Measurements from ENCODE around the gene PCDHB8. TPM values are rescaled to one million over a fixed set of nuclear protein-coding genes. Genes with fewer than 3 reads are reported as not detected.
"Not testable (repeated sequence)": the region's sequence is repeated elsewhere in the genome, so short reads cannot be mapped to it uniquely, and the experiment has no call there.

PCDHB8 gene
- total RNA-seq, 1 donor from 2014 or later: 1.7 TPM

GRCh38 chr5:141213656-141214339 is 36.2 kb downstream of the PCDHB8 start, which contains the start of gene PCDHB13:
Gene PCDHB13, plus strand, starts transcription at chr5:141213919. Its CDS starts 205 bp downstream, at chr5:141214124.
- peaks cover 63% of the 10 kb centered on the region for H3K9me3 Mint-ChIP-seq (ENCODE audit: low read depth)

GRCh38 chr5:141214583-141214982 is 37.0 kb downstream of the PCDHB8 start:
- not testable (repeated sequence) for DNase-seq (ENCODE audit: low spot score); H3K4me3 Mint-ChIP-seq (ENCODE audit: unreplicated experiment); H3K27ac Mint-ChIP-seq (ENCODE audit: unreplicated experiment); H3K27me3 Mint-ChIP-seq (ENCODE audit: low read depth); H3K4me1 Mint-ChIP-seq (ENCODE audit: low read depth)
- Mint-ChIP-seq H3K9me3 (ENCODE audit: low read depth) (peaks cover 63% of the 10 kb centered on the region), H3K36me3 (ENCODE audit: low read depth) (peaks cover 22% of the 10 kb centered on the region)

More at GRCh38 chr5:141213656-141214339, 36.2 kb downstream of the PCDHB8 start, which contains the start of gene PCDHB13:
- not testable (repeated sequence) for H3K27me3 Mint-ChIP-seq (ENCODE audit: low read depth); H3K27ac Mint-ChIP-seq (ENCODE audit: unreplicated experiment); H3K4me1 Mint-ChIP-seq (ENCODE audit: low read depth); DNase-seq (ENCODE audit: low spot score)
- peak within 1 kb of the TSS; percentile 36 for H3K4me3 Mint-ChIP-seq (ENCODE audit: unreplicated experiment)
- H3K36me3 Mint-ChIP-seq (ENCODE audit: low read depth): peaks cover 19% of the 10 kb centered on the region
- peak; percentile 31 for TF ChIP-seq CTCF (IDR thresholded peaks at IDR 0.05)

GRCh38 chr5:141215504-141215903 is 37.9 kb downstream of the PCDHB8 start:
- not testable (repeated sequence) for DNase-seq (ENCODE audit: low spot score); H3K27me3 Mint-ChIP-seq (ENCODE audit: low read depth); H3K4me3 Mint-ChIP-seq (ENCODE audit: unreplicated experiment); H3K4me1 Mint-ChIP-seq (ENCODE audit: low read depth); H3K27ac Mint-ChIP-seq (ENCODE audit: unreplicated experiment)
- H3K9me3 Mint-ChIP-seq (ENCODE audit: low read depth): peaks cover 66% of the 10 kb centered on the region
- peaks cover 24% of the 10 kb centered on the region for H3K36me3 Mint-ChIP-seq (ENCODE audit: low read depth)

- not testable (repeated sequence) for H3K4me3 Mint-ChIP-seq (ENCODE audit: unreplicated experiment); H3K4me1 Mint-ChIP-seq (ENCODE audit: low read depth); H3K27me3 Mint-ChIP-seq (ENCODE audit: low read depth); DNase-seq (ENCODE audit: low spot score); H3K27ac Mint-ChIP-seq (ENCODE audit: unreplicated experiment)
- Mint-ChIP-seq H3K36me3 (ENCODE audit: low read depth) (peaks cover 22% of the 10 kb centered on the region), H3K9me3 (ENCODE audit: low read depth) (peaks cover 68% of the 10 kb centered on the region)
Observed at GRCh38 chr5:141216035-141216434, 38.4 kb downstream of the PCDHB8 start.

GRCh38 chr5:141223112-141223783 is 45.7 kb downstream of the PCDHB8 start, which contains the start of gene PCDHB14:
Gene PCDHB14, plus strand, starts transcription at chr5:141223343. Its CDS starts 163 bp downstream, at chr5:141223506.
- no peak for DNase-seq (ENCODE audit: low spot score)
- H3K36me3 Mint-ChIP-seq (ENCODE audit: low read depth): peaks cover 34% of the 10 kb centered on the region
- H3K27me3 Mint-ChIP-seq (ENCODE audit: low read depth): no peaks in the 10 kb centered on the region
- H3K9me3 Mint-ChIP-seq (ENCODE audit: low read depth): peaks cover 71% of the 10 kb centered on the region
- H3K4me3 Mint-ChIP-seq (ENCODE audit: unreplicated experiment): peak within 1 kb of the TSS; percentile 62
- no peak within 1 kb of the TSS for H3K27ac Mint-ChIP-seq (ENCODE audit: unreplicated experiment)
- H3K4me1 Mint-ChIP-seq (ENCODE audit: low read depth): peaks cover 7% of the 10 kb centered on the region
- peak; percentile 72 for TF ChIP-seq CTCF (IDR thresholded peaks at IDR 0.05)

- Mint-ChIP-seq H3K36me3 (ENCODE audit: low read depth) (peaks cover 25% of the 10 kb centered on the region), H3K9me3 (ENCODE audit: low read depth) (peaks cover 61% of the 10 kb centered on the region)
- H3K4me1 Mint-ChIP-seq (ENCODE audit: low read depth); H3K27me3 Mint-ChIP-seq (ENCODE audit: low read depth); DNase-seq (ENCODE audit: low spot score); H3K4me3 Mint-ChIP-seq (ENCODE audit: unreplicated experiment); H3K27ac Mint-ChIP-seq (ENCODE audit: unreplicated experiment): not testable (repeated sequence)
Observed at GRCh38 chr5:141224844-141225243, 47.3 kb downstream of the PCDHB8 start.

- not testable (repeated sequence) for H3K27ac Mint-ChIP-seq (ENCODE audit: unreplicated experiment); H3K27me3 Mint-ChIP-seq (ENCODE audit: low read depth); H3K4me1 Mint-ChIP-seq (ENCODE audit: low read depth); H3K4me3 Mint-ChIP-seq (ENCODE audit: unreplicated experiment); DNase-seq (ENCODE audit: low spot score)
- H3K36me3 Mint-ChIP-seq (ENCODE audit: low read depth): peaks cover 25% of the 10 kb centered on the region
- peaks cover 59% of the 10 kb centered on the region for H3K9me3 Mint-ChIP-seq (ENCODE audit: low read depth)
Observed at GRCh38 chr5:141225421-141225820, 47.8 kb downstream of the PCDHB8 start.

Other genes with a start within 250 kb of the PCDHB8 start
- 4.9 to 7.1 TPM (median 6.7 TPM) in 3 replicates for gene PCDHAC2, start 211.3 kb upstream of the PCDHB8 start, total RNA-seq
- gene PCDHB1, start 126.4 kb upstream of the PCDHB8 start, total RNA-seq: 0.05 TPM in 1 of 3 replicates, not detected in the others
- 60.5 to 90.1 TPM (median 64.5 TPM) in 3 replicates for gene PCDHB2, start 83.2 kb upstream of the PCDHB8 start, total RNA-seq
- gene PCDHB3, start 77.3 kb upstream of the PCDHB8 start, total RNA-seq: 5.6 to 12.1 TPM (median 5.6 TPM) in 3 replicates
- gene PCDHB4, start 56.0 kb upstream of the PCDHB8 start, total RNA-seq: 2.0 to 5.4 TPM (median 2.0 TPM) in 3 replicates
- 6.6 to 11.4 TPM (median 10.2 TPM) in 3 replicates for gene PCDHB5, start 42.6 kb upstream of the PCDHB8 start, total RNA-seq
- gene PCDHB6, start 27.7 kb upstream of the PCDHB8 start, total RNA-seq: 1.2 to 3.1 TPM (median 1.2 TPM) in 3 replicates
- gene PCDHB7, start 5.1 kb upstream of the PCDHB8 start, total RNA-seq: 1.1 to 2.5 TPM (median 1.2 TPM) in 3 replicates
- gene PCDHB16, start 4.6 kb downstream of the PCDHB8 start, total RNA-seq: 4.3 to 6.1 TPM (median 5.9 TPM) in 3 replicates
- gene PCDHB9, start 9.4 kb downstream of the PCDHB8 start, total RNA-seq: 3.1 to 4.8 TPM (median 3.7 TPM) in 3 replicates
- gene PCDHB10, start 14.6 kb downstream of the PCDHB8 start, total RNA-seq: 3.8 to 5.3 TPM (median 4.3 TPM) in 3 replicates
- 0.90 to 2.4 TPM (median 1.3 TPM) in 3 replicates for gene PCDHB11, start 21.8 kb downstream of the PCDHB8 start, total RNA-seq
- gene PCDHB12, start 30.9 kb downstream of the PCDHB8 start, total RNA-seq: 1.5 to 2.4 TPM (median 1.7 TPM) in 3 replicates
- gene PCDHB13, start 36.1 kb downstream of the PCDHB8 start, total RNA-seq: 2.4 to 2.9 TPM (median 2.9 TPM) in 3 replicates
- 2.7 to 4.9 TPM (median 4.0 TPM) in 3 replicates for gene PCDHB14, start 45.6 kb downstream of the PCDHB8 start, total RNA-seq
- gene PCDHB15, start 67.6 kb downstream of the PCDHB8 start, total RNA-seq: 1.7 to 4.3 TPM (median 1.9 TPM) in 3 replicates
- 0.15 to 0.48 TPM (median 0.41 TPM) in 3 replicates for gene SLC25A2, start 126.3 kb downstream of the PCDHB8 start, total RNA-seq
- 66.4 to 73.3 TPM (median 69.7 TPM) in 3 replicates for gene TAF7, start 143.0 kb downstream of the PCDHB8 start, total RNA-seq
- gene PCDHGA1, start 152.7 kb downstream of the PCDHB8 start, total RNA-seq: 0.10 to 0.23 TPM (median 0.15 TPM) in 3 replicates
- gene PCDHGA2, start 161.0 kb downstream of the PCDHB8 start, total RNA-seq: 0.19 to 0.30 TPM (median 0.23 TPM) in 3 replicates
- 0.12 to 0.51 TPM (median 0.28 TPM) in 3 replicates for gene PCDHGA3, start 166.0 kb downstream of the PCDHB8 start, total RNA-seq
- 2.4 to 2.7 TPM (median 2.7 TPM) in 3 replicates for gene PCDHGB1, start 172.3 kb downstream of the PCDHB8 start, total RNA-seq
- 0.72 to 1.4 TPM (median 0.94 TPM) in 3 replicates for gene PCDHGA4, start 177.2 kb downstream of the PCDHB8 start, total RNA-seq
- gene PCDHGB2, start 182.2 kb downstream of the PCDHB8 start, total RNA-seq: 0.95 to 1.8 TPM (median 1.0 TPM) in 3 replicates
- gene PCDHGA5, start 186.4 kb downstream of the PCDHB8 start, total RNA-seq: 0.15 to 0.48 TPM (median 0.27 TPM) in 3 replicates
- 0.21 to 0.36 TPM (median 0.30 TPM) in 3 replicates for gene PCDHGB3, start 192.5 kb downstream of the PCDHB8 start, total RNA-seq
- 0.38 to 0.65 TPM (median 0.45 TPM) in 3 replicates for gene PCDHGA6, start 196.1 kb downstream of the PCDHB8 start, total RNA-seq
- gene PCDHGA7, start 205.0 kb downstream of the PCDHB8 start, total RNA-seq: 0.17 to 0.31 TPM (median 0.28 TPM) in 3 replicates
- gene PCDHGB4, start 209.9 kb downstream of the PCDHB8 start, total RNA-seq: 12.6 to 14.2 TPM (median 14.2 TPM) in 3 replicates
- 0.47 to 0.59 TPM (median 0.51 TPM) in 3 replicates for gene PCDHGA8, start 214.8 kb downstream of the PCDHB8 start, total RNA-seq
- 1.0 to 1.6 TPM (median 1.1 TPM) in 3 replicates for gene PCDHGB5, start 220.2 kb downstream of the PCDHB8 start, total RNA-seq
- 0.97 to 3.6 TPM (median 1.4 TPM) in 3 replicates for gene PCDHGA9, start 225.0 kb downstream of the PCDHB8 start, total RNA-seq
- gene PCDHGB6, start 230.2 kb downstream of the PCDHB8 start, total RNA-seq: 52.4 to 64.2 TPM (median 56.8 TPM) in 3 replicates
- gene PCDHGA10, start 235.2 kb downstream of the PCDHB8 start, total RNA-seq: 14.9 to 17.4 TPM (median 15.8 TPM) in 3 replicates
- 3.5 to 5.4 TPM (median 4.3 TPM) in 3 replicates for gene PCDHGB7, start 239.9 kb downstream of the PCDHB8 start, total RNA-seq
- 1.3 to 2.4 TPM (median 1.4 TPM) in 3 replicates for gene PCDHGA11, start 243.3 kb downstream of the PCDHB8 start, total RNA-seq